Measurements from ENCODE around the gene ATXN7L1. TPM values are rescaled to one million over a fixed set of nuclear protein-coding genes. Genes with fewer than 3 reads are reported as not detected.

The ATXN7L1 gene
- total RNA-seq, 4 donors from 2014 or later: 8.0 to 14.1 (median 10.6) TPM

DNA sequence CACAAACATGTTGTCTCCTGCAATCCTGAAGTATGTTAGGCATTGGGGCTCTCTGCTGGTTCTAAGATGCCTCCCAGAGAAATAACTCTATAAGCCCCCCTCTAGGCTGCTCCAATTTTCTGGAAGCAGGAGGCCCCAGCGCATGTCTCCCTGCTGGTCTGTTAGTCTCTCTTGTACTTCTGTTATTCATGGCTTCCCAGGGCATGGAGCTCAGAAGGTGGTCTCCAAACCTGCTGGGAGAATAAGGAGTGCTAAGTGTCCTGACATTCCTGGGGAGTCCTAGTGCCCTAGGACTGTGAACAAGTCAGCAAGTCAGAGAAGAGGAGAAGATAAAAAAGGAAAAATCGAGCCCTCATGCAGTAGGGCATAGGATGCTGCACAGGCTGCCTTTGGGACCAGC, 224.6 kb downstream of the ATXN7L1 start:
- no peak for DNase-seq
- intact Hi-C loops (cut with DNase I): loop anchor here (10.0 kb wide), 2 partner anchors 113 to 383 kb away; no protein-coding TSS in a partner anchor
- H3K4me3 ChIP-seq: no peak overlapping the region
- 89 to 100% methylated on average over 1 to 2 of the region's 2 CpGs for WGBS, 2 donors
- H3K27me3 ChIP-seq: no peaks in the 10 kb centered on the region
- TF ChIP-seq POLR2A (IDR thresholded peaks at IDR 0.05) (no peak), CTCF (IDR thresholded peaks at IDR 0.05) (no peak)
- H3K4me1 ChIP-seq: peaks cover 0 to 55% (median 18%) of the 10 kb centered on the region in 3 donors
- H3K9me3 ChIP-seq: no peaks in the 10 kb centered on the region
- peaks cover 0 to 61% (median 0%) of the 10 kb centered on the region in 3 donors for H3K36me3 ChIP-seq
- no peak overlapping the region for H3K27ac ChIP-seq

DNA sequence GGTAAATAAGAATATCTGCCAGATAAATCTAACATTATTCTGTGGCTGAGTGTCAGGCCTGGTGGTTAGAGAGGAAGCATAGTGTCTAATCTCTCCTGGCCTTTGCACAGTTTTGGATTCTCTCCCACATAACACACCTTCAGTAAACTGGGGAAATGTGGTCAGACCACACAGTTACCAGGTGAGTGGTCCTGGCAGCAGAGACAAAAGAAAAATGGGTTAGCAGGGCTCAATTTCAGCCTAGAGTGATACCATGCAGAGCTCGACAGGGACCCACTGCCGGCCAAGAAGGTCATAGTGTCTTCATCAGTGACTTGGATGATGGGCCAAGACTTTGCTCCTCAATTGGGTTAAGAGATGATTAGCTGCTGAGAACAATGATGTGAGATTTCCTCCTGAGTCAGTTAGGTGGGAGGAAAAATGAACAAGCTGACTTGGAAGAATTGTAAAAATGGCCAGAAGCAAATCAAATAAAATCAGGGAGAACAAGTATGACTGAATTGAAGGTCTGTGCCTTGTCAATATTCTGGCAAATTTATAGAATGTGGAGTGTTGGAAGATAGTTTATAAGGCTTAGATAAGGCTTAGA, 225.9 kb downstream of the ATXN7L1 start:
- no peak overlapping the region for H3K4me3 ChIP-seq
- H3K36me3 ChIP-seq: peaks cover 0 to 57% (median 0%) of the 10 kb centered on the region in 3 donors
- no peak for DNase-seq
- H3K4me1 ChIP-seq: peaks cover 0 to 46% (median 16%) of the 10 kb centered on the region in 3 donors
- H3K27ac ChIP-seq: no peak overlapping the region
- WGBS, 2 donors: 97% methylated on average over 2 of the region's 2 CpGs
- H3K9me3 ChIP-seq: no peaks in the 10 kb centered on the region
- H3K27me3 ChIP-seq: no peaks in the 10 kb centered on the region
- TF ChIP-seq CTCF (IDR thresholded peaks at IDR 0.05): no peak
- TF ChIP-seq POLR2A (IDR thresholded peaks at IDR 0.05): no peak
- intact Hi-C loops (cut with DNase I): loop anchor here (10.0 kb wide), 2 partner anchors 114 to 384 kb away; no protein-coding TSS in a partner anchor

DNA sequence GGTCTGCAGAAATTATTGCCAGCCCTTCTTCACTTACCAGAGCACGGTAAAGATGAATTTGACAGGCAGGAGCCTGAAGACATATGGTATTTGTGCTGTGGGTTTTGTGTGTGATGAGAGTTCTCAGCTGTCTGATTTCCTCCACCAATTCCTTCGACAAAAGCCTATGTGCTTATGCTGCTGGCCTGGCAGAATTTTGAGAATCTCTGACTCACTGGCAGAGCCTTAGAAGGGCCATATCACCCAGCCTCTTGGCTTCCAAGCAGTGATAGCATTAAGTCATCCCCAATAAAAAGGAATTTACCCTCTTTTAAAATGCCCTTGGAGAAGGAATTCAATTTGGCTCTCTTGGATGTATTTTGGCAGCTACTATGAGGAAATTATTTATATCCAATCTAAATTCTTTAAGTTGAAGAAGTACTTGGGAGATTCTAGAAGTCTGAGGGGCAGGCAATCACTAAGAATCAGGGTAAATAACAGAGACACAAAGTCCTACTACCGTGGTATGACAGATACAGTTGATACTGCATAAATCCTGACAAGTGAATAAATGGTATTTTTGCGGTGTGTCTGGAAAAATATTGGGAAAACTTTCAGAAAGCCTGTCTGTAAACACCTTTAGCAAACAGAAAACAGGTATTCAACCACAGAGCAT, 226.5 kb downstream of the ATXN7L1 start:
- DNase-seq: no peak
- Histone ChIP-seq H3K36me3 (peaks cover 0 to 54% (median 0%) of the 10 kb centered on the region in 3 donors), H3K4me1 (peaks cover 0 to 39% (median 14%) of the 10 kb centered on the region in 3 donors), H3K9me3 (no peaks in the 10 kb centered on the region), H3K27me3 (no peaks in the 10 kb centered on the region), H3K4me3 (no peak overlapping the region), H3K27ac (no peak overlapping the region)
- 44 to 57% methylated on average over 4 of the region's 4 CpGs for WGBS, 2 donors
- no peak for TF ChIP-seq POLR2A (IDR thresholded peaks at IDR 0.05)
- no peak for TF ChIP-seq CTCF (IDR thresholded peaks at IDR 0.05)
- intact Hi-C loops (cut with DNase I): loop anchor here (10.0 kb wide), 2 partner anchors 115 to 385 kb away; no protein-coding TSS in a partner anchor

DNA sequence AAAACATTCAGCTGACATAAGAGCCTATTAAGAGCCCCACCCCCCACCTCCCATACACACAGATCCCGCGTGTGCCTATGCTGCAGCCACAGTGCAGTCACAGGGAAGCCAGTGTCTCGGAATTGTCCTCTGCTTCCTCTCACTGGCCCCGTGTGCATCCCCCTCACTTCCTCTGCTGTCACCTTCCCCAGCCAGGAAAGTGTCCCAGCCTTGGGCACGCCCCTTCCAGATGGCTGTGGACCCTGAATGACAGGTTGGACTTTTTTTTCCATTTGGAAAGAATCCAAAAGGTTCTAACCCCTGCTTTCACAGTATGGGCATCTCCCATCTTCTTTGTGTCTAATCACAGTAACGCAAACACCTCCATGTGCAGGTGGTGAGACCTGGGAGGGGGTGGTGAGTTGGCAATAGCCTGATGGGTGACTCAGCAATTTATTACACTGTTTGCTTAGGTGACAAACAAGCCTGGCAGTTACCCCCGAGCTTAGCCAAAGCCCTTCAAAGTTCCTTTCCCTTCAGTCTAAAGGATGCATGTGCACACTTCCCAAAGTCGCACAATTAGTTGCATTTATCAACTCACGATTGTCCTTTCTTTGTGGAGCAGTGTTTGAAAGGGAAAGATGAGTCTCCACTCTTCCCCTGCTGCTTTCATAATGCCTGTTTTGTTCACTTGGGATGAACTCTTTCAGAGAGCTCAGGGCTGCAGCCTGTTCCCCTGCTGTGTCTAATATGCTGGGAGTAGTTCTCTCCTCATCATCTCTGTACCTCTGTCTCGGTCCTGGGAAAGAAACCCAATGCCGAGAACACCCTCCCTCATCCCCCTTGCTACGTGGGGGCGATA, 227.6 kb downstream of the ATXN7L1 start:
- Histone ChIP-seq H3K4me1 (peaks cover 0 to 39% (median 14%) of the 10 kb centered on the region in 3 donors), H3K4me3 (no peak overlapping the region), H3K27me3 (no peaks in the 10 kb centered on the region), H3K36me3 (peaks cover 0 to 56% (median 0%) of the 10 kb centered on the region in 3 donors), H3K27ac (no peak overlapping the region), H3K9me3 (no peaks in the 10 kb centered on the region)
- WGBS, 2 donors: 69 to 72% methylated on average over 12 to 13 of the region's 13 CpGs
- intact Hi-C loops (cut with DNase I): no loop called here
- no peak for TF ChIP-seq CTCF (IDR thresholded peaks at IDR 0.05)
- no peak for TF ChIP-seq POLR2A (IDR thresholded peaks at IDR 0.05)
- no peak for DNase-seq

Data from esophagus squamous epithelium (tissue), 5 donors.